HPDE6-E6E7 (cell line): ENCODE data around the gene CMBL.

Source experiments
- DNase-seq: peaks from one replicate; pipeline ENCODE4 v3.0.0; 2011; ENCODE audit warnings: missing footprints; ENCODE audit errors: extremely low spot score

The CMBL gene

DNA sequence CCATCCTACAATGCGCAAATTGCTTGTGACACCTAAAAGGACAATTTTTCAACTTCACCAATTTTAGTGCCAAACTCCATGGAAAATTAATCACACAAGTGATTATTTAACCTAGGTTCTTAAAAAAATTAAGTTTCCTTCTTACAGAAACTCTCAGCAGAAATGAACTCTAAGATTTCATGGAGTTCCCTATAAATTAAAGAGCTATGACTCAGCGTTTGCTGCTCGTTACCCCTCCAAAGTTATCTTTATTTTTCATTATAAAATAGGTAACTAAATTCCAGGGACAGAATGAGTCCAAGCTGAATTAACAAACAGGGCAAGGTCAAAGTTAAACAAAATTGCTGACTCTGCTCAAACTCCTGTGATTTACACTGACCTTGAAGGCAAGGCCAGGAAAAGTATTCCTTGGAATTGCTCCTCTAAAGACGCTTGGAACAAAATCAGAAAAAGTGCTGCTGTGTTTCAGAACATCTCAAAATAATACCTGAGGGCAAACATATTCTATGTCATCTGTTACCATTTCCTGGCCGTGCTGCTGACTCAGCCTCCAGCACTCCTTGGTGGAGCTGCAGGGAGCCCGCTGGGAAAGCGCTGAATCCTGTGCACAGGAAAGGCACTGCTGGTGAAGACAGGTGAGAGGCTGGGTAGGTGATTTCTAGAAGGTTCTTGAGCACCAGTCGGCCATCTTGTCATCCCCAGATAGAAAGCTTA, 2.5 kb upstream of the CMBL start:
- peak; percentile 98 for DNase-seq

DNA sequence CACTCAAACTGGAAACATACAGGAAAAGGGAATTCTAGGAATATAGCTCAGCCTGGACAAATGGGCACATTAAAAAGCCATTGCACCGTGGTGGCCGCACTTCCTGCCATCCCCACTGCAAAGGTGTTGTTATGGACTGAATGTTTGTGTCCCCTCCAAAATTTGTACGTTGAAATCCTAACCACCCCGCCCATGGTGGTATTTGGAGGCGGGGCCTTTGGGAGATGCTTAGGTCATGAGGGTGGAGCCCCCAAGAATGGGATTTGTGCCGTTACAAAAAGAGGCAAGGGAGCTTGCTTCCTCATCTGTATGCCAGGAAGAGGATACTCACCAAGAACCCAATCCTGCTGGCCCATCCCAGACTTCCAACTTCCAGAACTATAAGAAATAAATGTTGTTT, 1.1 kb upstream of the CMBL start:
- DNase-seq, result no peak

DNA sequence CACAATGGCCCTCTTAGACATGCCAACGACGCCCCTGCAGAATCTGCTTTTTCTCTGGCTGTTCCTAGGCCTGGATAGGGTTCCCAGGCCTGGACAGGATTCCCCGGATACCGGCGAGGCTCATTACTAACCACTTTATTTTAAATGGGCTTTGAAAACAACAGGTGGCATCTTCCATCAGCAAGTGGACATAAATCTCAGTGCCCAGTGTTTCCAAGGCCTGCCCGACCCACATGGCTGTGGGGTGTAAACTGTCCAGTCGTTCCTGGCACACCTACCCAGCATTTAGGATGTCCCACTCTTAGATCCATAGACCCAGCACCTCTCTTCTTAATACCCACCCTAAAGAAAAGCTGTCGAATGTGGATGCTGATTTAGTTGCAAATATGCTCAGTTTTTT, 896 bp downstream of the CMBL start:
- DNase-seq, result no peak

DNA sequence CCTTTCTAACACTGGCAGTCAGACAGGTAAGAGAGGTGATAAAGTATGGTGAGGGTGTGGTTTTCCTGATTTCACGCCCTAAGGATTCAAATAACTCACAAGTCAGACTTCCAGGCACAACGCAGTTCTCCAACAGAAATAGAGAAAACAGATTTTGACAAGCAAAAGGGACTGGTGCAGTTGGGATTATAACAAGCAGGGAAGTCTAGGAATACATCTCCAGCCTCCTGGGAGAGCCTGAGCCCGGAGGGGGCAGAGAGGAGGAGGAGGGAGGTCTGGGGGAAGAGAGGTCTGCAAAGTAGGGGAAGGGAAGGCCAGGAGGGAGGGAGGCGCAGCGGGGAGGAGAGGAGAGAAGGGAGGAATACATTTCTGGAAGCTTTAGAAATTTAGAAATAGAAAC, 1.6 kb downstream of the CMBL start:
- no peak for DNase-seq

DNA sequence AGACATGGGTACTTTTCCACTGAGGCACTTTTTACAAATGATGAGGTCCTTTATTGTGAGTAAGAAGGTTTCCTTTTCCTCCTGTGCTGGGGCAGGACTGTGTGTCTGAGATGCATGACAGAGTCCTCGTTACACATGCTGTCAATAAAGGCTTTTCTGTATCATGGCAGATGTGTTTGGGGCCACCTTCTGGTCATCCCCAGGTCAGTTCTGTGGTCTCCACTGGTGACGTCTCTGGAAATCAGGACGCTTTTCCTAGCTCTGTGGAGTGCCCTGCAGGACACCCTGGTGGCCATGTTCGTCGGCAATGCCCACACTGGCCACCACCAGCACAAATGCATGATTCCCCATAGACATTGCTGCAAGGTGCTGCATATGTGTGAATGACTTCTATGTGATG, 2.8 kb downstream of the CMBL start:
- DNase-seq, result no peak

DNA sequence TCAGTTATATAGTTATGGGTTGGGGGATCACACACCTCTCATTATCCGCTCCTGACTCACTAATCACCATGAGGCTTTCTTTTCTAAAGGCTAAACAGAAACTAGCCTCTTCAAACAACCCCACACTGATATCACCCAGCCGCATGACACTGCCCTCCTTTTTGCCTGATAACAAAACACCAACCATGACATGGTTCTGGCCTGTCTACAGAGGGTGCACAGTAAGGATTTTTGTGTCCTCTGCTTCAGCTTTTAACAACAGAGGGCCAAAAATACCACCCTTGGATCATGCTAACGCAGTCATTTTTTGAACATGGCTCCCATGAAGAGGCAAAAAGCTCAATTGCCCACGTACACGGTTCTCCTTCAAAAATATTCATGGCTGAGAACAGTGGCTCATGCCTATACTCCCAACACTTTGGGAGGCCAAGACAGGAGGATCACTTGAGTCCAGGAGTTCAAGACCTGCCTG, 4.0 kb downstream of the CMBL start:
- DNase-seq, result no peak

DNA sequence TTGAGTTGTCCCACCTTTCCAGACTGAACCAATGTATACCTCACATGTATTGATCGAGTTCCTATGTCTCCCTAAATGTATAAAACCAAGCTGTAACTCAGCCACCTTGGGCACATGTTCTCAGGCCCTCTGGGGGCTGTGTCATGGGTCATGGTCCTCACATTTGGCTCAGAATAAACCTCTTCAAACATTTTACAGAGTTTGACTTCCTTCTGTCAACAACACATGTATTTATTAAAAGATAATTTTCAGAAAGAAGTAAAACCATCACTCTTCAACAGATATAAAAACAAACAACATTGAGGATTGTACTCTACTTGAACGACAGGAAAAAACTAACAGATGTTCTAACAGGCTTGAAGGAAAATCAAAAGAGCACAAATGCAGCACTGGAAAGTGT, 4.5 kb downstream of the CMBL start:
- DNase-seq, result no peak

DNA sequence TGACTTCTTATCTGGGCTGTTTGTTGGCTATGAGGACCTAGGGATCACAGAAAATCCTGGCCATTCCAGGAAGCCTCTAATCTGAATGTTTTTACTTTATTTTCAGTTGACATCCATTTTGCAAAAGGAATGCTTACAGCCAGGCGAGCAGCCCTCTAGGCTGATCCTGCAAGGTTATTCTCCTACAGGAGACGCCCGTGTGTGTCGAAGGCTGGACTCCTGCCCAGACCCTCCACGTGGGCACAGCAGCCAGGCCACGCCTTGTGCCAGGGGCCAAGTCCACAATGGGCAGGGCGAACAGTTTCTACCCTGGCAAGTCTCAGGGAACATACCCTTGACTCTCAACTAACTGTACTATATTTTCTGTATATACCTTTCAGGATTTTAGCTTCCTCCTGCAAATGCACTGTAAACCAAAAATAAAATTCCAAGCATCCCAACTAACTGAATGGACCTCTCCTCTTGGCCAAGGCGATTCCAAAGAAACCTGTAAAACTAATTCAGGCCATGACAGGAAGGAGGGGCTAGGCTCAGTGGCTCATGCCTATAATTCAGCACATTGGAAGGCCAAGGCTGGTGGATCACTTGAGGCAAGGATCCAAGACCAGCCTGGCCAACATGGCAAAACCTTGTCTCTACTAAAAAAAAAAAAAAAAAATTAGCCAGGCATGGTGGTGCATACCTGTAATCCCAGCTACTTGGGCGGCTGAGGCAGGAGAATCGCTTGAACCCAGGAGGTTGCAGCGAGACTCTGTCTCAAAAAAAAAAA, 5.7 kb downstream of the CMBL start:
- peak; percentile 72 for DNase-seq

DNA sequence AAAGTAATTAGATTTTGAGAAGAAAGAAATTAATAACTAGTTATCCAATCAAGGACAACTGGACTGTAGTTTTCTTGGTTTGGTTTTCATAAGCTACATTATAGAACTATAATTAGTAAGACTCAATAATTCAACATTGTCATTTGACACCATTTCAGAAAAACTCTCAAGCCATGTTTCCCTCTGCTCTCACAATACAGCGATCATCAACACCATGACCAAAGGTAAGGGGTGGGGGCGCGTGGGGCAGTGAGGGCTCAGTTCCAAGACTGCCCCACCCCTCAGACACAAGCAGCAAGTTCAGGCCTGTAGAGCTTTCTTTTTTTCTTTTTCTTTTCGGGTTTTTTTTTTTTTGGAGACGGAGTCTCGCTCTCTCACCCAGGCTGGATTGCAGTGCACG, 6.4 kb downstream of the CMBL start:
- DNase-seq, result no peak

DNA sequence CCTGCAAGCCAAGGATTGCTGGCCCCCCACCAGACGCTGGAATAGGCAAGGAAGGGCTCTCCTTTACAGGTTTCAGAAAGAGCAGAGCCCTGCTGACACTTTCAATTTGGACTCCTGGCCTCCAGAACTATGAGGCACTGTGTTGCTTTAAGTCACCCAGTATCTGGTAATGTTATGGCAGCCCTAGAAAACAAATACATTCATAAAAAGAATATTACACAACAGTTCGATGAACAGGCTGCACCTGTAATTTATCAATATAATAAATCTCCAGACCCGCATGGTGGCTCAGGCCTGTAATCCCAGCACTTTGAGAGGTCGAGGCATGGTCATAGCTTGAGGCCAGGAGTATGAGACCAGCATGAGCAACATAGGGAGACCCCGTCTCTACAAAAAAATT, 7.5 kb downstream of the CMBL start:
- no peak for DNase-seq

DNA sequence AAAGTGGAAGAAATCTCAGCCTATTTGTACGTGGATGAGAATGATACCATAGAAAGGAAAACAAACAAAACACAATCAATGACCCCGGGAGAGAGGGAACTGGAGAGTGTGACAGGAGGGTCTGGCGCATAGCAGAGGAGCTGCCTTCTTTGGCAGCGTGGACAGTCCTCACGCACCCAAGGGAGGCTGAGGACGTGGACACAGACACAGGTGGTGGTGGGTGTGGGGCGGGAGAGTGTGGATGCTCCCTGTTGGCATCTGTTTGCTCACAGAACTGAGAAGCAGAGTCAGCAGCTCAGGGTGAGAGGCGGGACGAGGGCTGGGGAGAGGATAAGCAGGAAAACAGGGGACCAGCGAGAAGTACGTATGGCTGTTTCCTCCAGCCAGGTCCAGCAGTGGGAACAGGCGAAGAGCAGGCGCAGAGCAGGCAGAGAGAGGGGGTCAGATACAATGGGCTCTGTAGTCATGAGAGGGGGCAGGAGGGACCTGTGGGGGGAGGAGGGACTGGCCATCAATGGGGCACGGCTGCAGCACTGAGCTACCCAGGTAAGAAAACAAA, 10.0 kb downstream of the CMBL start:
- DNase-seq, result no peak

DNA sequence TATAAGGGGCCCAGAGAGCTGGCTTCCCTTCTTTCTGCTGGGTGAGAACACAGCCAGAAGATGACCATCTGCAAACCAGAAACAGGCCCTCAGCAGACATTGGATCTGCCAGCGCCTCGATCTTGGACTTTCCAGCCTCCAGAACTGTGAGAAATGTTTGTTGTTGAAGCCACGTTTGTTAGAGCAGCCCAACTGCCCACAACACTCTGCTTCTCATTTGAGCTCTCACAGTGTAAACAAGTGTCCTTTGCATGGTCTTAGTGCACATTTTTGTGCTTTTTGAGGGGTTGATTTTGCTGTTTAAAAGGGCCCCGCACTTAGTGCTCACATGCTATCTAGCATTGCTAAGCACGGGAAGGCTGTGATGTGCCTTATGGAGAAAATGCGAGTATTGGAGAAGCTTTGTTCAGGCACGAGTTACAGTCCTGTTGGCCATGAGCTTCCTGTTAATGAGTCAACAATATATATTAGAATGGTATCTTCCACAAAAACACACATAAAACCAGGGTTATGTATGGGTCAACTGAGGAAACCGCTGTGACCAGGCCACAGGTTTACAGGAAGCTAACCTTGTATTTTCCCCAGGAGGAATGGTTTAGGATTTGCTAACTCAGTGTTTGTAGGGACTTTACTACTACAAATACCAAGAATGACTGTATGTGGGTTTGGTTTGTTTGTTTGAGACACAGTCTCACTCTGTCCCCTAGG, 11.9 kb downstream of the CMBL start:
- no peak for DNase-seq

DNA sequence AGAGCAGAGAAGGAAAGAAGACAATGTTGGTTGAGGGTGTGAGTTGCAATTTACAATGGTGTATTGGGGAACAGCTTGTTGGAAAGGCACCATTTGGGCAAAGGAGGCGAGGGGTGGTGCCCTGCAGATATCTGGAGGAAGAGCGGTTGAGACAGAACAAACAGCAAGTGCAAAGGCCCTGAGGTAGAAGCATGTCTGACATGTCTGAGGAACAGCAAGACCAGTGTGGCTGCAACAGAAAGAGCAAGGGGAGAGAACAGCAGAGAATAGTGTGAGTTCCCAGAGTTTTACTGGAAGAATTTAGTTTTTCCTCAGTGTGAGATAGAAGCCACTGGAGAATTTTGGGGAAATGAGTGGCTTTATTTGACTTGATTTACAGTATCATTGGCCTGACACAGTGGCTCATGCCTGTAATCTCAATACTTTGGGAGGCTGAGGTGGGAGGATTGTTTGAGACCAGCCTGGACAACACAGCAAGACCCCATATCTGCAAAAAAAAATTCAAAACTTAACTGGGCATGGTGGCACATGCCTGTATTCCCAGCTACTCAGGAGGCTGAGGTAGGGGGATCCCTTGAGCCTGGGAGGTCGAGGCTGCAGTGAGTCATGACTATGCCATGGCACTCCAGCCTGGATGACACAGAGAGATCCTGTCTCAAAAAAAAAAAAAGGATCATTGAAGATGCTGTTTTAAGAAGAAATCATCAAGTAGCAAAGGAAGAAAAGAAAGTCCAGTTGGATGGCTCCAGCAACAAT, 13.6 kb downstream of the CMBL start:
- DNase-seq, result no peak

DNA sequence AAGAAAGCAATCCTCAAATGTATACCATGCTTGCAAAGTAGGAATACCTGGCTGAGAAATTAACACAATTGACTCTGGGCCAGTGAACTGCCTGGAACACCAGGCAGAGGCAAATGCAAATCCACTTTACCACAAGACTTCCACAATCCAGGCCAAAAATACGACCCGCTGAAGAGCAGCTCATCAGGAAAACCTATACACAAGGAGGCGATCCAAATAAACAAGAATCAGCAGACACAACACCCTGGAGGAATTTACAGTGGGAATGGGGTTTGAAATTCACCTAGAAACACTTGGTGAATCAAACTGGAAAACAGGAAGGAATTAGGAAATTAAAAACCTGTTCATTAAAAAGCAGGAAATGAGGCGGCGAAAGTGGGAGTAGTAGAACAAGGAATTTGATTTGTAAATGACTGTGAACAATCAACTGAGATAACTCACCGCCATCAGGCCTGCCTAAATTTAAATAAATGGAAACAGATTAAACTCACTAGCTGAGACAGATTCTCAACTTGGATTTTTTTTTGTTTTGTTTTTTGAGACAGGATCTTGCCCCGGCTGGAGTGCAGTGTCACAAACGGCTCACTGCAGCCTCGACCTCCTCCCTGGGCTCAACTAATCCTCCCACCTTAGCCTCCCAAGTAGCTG, 15.9 kb downstream of the CMBL start:
- no peak for DNase-seq

DNA sequence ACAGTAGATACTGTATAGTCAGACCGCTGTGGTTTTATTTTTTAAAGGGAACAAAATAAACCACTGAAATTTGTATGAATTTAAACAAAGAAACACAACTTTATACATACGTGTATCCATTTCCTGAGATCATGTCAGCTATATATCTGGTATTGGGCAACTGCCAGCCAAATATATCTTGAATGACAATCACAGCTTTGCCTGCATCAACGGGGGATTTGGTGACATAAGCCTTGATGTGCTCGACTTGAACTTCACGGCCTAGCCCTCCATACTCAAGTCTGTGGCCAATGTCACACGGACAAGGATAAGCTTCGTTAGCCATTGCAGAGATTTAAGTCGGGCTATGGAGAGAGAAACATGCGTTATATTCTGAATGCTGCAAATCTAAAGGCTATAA, 17.3 kb downstream of the CMBL start:
- DNase-seq, result no peak

DNA sequence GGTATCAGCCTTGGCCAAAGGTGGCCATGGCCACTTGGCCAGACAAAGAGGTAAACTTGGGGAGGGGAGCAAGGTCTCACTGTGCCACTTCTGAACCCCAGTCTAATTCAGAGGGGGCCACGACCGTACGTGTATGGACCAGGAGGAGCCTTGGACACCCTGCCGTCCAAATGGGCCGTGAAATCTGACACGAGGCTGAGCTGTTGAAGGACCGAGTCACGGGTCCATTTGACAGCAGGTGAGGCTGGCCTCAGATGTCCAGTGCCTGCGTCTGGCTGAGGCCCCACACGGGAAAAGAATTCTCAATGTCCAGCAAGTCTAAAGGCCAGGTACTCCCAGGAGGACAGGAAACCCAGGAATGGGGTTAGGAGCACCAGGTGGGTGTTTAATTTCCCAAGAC, 17.7 kb downstream of the CMBL start:
- no peak for DNase-seq

DNA sequence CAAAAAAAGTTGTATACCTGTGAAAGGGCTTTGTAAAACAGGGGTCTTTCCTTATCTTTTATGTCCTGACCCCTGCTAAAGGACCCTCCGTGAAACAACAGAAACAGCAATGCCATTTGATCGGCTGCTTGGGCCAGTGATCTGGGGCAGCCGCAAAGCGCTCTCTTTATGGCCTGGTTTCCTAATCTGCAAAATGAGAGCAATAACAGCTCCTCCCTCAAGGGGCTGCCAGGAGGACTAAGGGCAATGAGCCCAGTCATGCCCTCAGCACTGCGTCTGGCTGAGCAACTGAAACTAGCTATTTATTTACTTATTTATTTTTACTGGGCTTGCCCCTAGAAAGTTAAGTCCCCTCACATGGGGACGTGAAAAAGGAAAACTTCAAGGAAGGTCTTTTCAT, 18.3 kb downstream of the CMBL start:
- no peak for DNase-seq

DNA sequence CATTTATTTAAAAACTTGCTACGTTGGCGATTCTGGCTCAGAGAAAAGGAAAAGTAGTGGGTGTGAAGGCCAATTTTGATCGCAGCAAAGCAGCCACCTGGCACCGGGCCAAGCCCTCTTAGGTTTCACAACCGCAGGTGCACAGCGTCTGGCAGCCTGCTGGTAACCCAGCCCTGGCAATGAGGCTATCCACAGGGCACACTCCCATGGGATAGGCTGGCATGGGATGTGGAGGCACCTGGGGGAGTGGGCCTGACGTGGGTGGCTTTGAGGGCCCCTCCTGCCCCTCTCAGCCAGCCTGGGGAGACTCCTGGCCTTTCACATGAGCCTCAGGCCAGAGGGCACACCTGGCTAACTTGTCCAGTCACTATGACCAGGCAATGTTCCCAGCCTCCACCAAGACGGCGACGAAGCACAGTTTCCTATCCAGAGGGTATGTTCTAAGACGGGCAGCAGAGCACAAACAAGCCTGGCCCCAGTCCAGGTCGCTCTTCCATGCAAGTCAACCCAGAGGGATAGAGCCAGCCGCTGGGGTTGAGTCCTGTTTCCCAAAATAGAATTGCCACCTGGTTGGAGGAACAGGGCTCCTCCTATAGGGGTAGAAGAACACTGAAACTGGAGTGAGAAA, 19.0 kb downstream of the CMBL start:
- DNase-seq, result no peak

DNA sequence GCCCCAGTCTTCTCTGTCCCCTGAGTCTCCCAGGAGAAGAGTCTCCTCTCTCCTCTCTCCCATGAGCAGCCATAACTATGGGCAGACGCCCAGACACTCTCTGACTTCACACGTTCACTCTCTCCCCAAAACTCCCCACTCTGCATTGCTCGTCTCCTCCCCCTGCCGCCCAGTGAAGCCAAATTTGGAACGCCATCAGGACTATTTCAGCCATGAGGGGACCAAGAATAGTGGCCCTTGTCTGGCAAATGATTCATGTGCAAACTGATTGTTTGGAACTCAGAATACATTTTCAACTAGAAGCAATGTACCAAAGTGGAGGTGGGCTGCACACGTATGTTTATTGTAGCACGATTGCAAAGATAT, 20.9 kb downstream of the CMBL start:
- DNase-seq, result no peak

DNA sequence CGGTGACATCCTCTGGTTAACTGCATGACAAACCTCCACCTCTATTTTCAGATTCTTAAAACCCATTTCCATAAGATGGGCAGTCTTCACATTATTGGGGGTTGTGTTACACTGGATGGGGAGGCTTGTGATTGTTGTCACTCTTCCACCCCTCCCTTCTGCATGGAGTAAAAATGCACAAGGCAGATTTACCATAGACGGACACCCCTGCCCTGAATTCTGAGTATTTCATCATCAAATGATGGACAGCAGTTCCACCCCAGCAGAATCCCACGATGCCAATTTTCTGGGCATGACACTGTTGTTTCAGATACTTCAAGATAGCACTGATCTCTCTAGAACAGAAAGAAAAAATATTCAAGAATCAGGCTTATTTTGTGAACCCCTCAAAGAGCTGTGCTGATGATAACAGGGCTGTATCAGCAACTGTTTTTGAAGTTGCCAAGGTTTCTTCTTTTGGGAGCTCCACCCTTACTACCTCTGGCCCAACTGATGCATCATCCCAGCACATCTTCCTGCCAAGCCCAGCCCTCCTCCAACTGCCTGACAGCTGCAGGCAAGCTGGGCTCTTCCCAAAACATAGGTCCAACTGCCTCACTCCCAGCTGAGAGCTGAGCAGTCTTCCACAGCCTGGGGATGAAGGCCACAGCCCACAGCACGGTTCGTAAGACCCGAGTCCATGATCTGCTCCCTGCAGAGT, 21.4 kb downstream of the CMBL start:
- no peak for DNase-seq
